Colonic mucosa (tissue), 4 donors: ENCODE data around the gene TMEM50A. TPM values are rescaled to one million over a fixed set of nuclear protein-coding genes. Genes with fewer than 3 reads are reported as not detected.
A peak's percentile ranks its signal among the peaks of the same experiment; 100 is the strongest.
"Not testable (repeated sequence)": the region's sequence is repeated elsewhere in the genome, so short reads cannot be mapped to it uniquely, and the experiment has no call there.

Experiments
- DNase-seq: peaks from one replicate; pipeline ENCODE4 v3.0.0-alpha.2; 2020
- H3K27ac ChIP-seq: fragments of 200-600 bp; one replicate; pipeline ENCODE4 v1.8.0; 2021
- H3K27me3 ChIP-seq: fragments of 200-600 bp; one replicate; pipeline ENCODE4 v1.8.0; 2021
- H3K36me3 ChIP-seq: fragments of 200-600 bp; one replicate; pipeline ENCODE4 v1.8.0; 2021
- H3K4me1 ChIP-seq: fragments of 200-600 bp; one replicate; pipeline ENCODE4 v1.8.0; 2021; ENCODE audit warnings: mild to moderate bottlenecking
- H3K4me3 ChIP-seq: fragments of 200-600 bp; one replicate; pipeline ENCODE4 v1.8.0; 2021
- H3K9ac ChIP-seq, 2 donors: one replicate each; pipeline ENCODE4 v1.7.0; 2013; ENCODE audit warnings: control low read depth in 2 of 2, low read depth in 2 of 2, low read length in 2 of 2
- H3K9me3 ChIP-seq: fragments of 200-600 bp; one replicate; pipeline ENCODE4 v1.8.0; 2021
- CTCF ChIP-seq: fragments of 200-600 bp; IDR thresholded peaks from one replicate; pipeline ENCODE4 v1.8.0; 2022; ENCODE audit warnings: antibody characterized with exemption, mild to moderate bottlenecking
- intact Hi-C: fragments of 100-400 bp; cut with DNase I; formaldehyde crosslinking; loops from one replicate; pipeline ENCODE4 v1.14.1; 2022
- total RNA-seq, 2 donors: library from RNA; stranded (reverse); fragmentation: NEBNext Ultra II Directional in 1 of 2; extraction: Animal tissue kit (Norgen Biotek cat#: 25700) in 1 of 2; gene quantifications; one replicate each; pipeline ENCODE4 v1.2.1, GENCODE V29; 2021
- donor health status: healthy.
- donor health status: DM: no; HTN: no; CAD: no.
- donor health status: DM: no; HTN: no; CAD: no.

Gene TMEM50A
- 100 to 1,000 TPM; 113 to 126 TPM for total RNA-seq

- Histone ChIP-seq H3K4me3 (peak within 1 kb of the TSS; percentile 82), H3K36me3 (no peaks in the 10 kb centered on the region), H3K27me3 (no peaks in the 10 kb centered on the region), H3K4me1 (peaks cover 13% of the 10 kb centered on the region), H3K9me3 (no peaks in the 10 kb centered on the region), H3K9ac (peak within 1 kb of the TSS; percentile 77 to 91), H3K27ac (peak within 1 kb of the TSS; percentile 95)
- no peak for TF ChIP-seq CTCF
- DNase-seq, result peak; percentile 92
- intact Hi-C loops, result no loop called here
These were observed at the start of gene TMEM50A for GRCh38 chr1:25338188-25338981. Gene TMEM50A, plus strand, starts transcription at chr1:25338334. Its CDS starts 2,153 bp downstream, at chr1:25340487.

- intact Hi-C loops, result loop anchor here (10.0 kb wide), 1 partner anchor 126 kb away; no protein-coding TSS in a partner anchor
- not testable (repeated sequence) for H3K36me3 ChIP-seq, H3K4me3 ChIP-seq, H3K9ac ChIP-seq, H3K27ac ChIP-seq, H3K27me3 ChIP-seq, H3K9me3 ChIP-seq, H3K4me1 ChIP-seq, DNase-seq
These were observed 49.5 kb upstream of the TMEM50A start for GRCh38 chr1:25288573-25289101.

- H3K4me1 ChIP-seq, H3K9me3 ChIP-seq, H3K4me3 ChIP-seq, DNase-seq, H3K9ac ChIP-seq, intact Hi-C loops, H3K36me3 ChIP-seq, H3K27ac ChIP-seq, H3K27me3 ChIP-seq: not testable (repeated sequence)
These were observed 48.1 kb upstream of the TMEM50A start for GRCh38 chr1:25290043-25290442.

- H3K27ac ChIP-seq, H3K9me3 ChIP-seq, H3K9ac ChIP-seq, H3K36me3 ChIP-seq, intact Hi-C loops, H3K4me1 ChIP-seq, H3K4me3 ChIP-seq, H3K27me3 ChIP-seq, DNase-seq: not testable (repeated sequence)
These were observed 44.7 kb upstream of the TMEM50A start for GRCh38 chr1:25293426-25293825.

GRCh38 chr1:25294889-25295826, 43.0 kb upstream of the TMEM50A start:
- DNase-seq, H3K9me3 ChIP-seq, H3K36me3 ChIP-seq, H3K4me3 ChIP-seq, H3K4me1 ChIP-seq, H3K9ac ChIP-seq, intact Hi-C loops, H3K27ac ChIP-seq, H3K27me3 ChIP-seq: not testable (repeated sequence)

- intact Hi-C loops, H3K4me3 ChIP-seq, H3K36me3 ChIP-seq, H3K4me1 ChIP-seq, DNase-seq, H3K9ac ChIP-seq, H3K27ac ChIP-seq, H3K27me3 ChIP-seq, H3K9me3 ChIP-seq: not testable (repeated sequence)
These were observed 41.6 kb upstream of the TMEM50A start for GRCh38 chr1:25296501-25296900.

GRCh38 chr1:25300729-25301128, 37.4 kb upstream of the TMEM50A start:
- intact Hi-C loops, H3K9me3 ChIP-seq, H3K4me1 ChIP-seq, H3K4me3 ChIP-seq, H3K27ac ChIP-seq, H3K36me3 ChIP-seq, DNase-seq, H3K27me3 ChIP-seq, H3K9ac ChIP-seq: not testable (repeated sequence)

GRCh38 chr1:25302330-25302729, 35.8 kb upstream of the TMEM50A start:
- H3K9me3 ChIP-seq, H3K36me3 ChIP-seq, H3K27me3 ChIP-seq, H3K4me3 ChIP-seq, H3K4me1 ChIP-seq, DNase-seq, intact Hi-C loops, H3K9ac ChIP-seq, H3K27ac ChIP-seq: not testable (repeated sequence)

- H3K27me3 ChIP-seq, H3K4me3 ChIP-seq, H3K9ac ChIP-seq, H3K9me3 ChIP-seq, intact Hi-C loops, H3K36me3 ChIP-seq, DNase-seq, H3K4me1 ChIP-seq, H3K27ac ChIP-seq: not testable (repeated sequence)
These were observed 33.2 kb upstream of the TMEM50A start for GRCh38 chr1:25304936-25305335.

GRCh38 chr1:25308168-25308567, 30.0 kb upstream of the TMEM50A start:
- intact Hi-C loops, H3K27ac ChIP-seq: not testable (repeated sequence)

GRCh38 chr1:25309085-25309484, 29.0 kb upstream of the TMEM50A start:
- H3K9me3 ChIP-seq, H3K4me3 ChIP-seq, H3K27me3 ChIP-seq, H3K36me3 ChIP-seq, intact Hi-C loops, DNase-seq, H3K27ac ChIP-seq, H3K4me1 ChIP-seq, H3K9ac ChIP-seq: not testable (repeated sequence)

More at GRCh38 chr1:25308168-25308567, 30.0 kb upstream of the TMEM50A start:
- not testable (repeated sequence) for H3K9me3 ChIP-seq, H3K4me1 ChIP-seq, H3K27me3 ChIP-seq, DNase-seq, H3K9ac ChIP-seq, H3K36me3 ChIP-seq, H3K4me3 ChIP-seq

- H3K4me3 ChIP-seq, DNase-seq, H3K27ac ChIP-seq, intact Hi-C loops, H3K27me3 ChIP-seq, H3K4me1 ChIP-seq, H3K36me3 ChIP-seq, H3K9ac ChIP-seq, H3K9me3 ChIP-seq: not testable (repeated sequence)
These were observed 28.6 kb upstream of the TMEM50A start for GRCh38 chr1:25309486-25309885.
